Stimulated activated CD8-positive, alpha-beta memory T cell treated with anti-CD3 and anti-CD28 coated beads, Interleukin-7, amount 100 ng/mL, for 24 hours (primary cell): ENCODE data around the gene RPS24.
"Not testable (repeated sequence)": the region's sequence is repeated elsewhere in the genome, so short reads cannot be mapped to it uniquely, and the experiment has no call there.

Experiments
- DNase-seq: peaks from one replicate; pipeline ENCODE4 v3.0.0-alpha.2; 2020; ENCODE audit warnings: low read depth

The RPS24 gene

DNA sequence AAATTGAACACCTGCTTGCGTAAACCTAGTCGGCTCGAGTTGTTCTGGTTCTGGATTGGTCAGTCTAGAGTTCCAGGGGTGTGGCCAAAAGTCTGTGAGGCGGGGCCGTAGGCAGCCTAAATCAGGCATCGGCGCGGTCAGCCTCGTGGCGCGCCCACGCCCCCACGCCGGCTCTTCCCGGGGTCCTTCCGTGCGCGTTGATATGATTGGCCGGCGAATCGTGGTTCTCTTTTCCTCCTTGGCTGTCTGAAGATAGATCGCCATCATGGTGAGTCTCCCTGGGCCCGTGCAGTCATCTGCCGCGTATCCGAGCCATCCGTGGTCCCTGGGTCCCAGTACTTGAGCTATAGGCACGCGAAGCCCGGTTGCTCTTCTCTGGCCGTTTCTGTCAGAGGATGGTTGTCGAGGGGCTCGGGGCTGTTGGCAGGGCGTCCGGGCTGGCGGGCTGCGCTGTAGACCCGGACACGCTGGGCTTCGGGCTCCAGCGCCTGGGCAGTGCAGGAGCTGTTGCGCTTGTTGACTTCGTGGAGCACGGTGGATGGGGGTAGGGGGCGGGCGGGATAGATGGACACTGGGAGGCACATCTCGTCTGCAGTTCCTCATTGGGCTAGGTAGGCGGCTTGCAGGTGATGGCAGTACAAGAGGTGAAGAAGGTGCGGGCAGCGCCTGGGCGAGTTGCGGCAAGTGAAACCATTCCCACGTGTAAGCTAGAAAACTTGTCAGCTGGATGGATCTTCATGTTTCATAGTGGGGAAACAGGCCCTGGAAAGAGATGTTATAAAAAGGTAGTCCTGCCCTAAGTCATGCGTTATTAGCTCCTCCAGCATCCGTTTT lies at the start of gene RPS24:
Gene RPS24 (plus strand): TSS at position 227 of the 834 bp plus-strand sequence. CDS start 39 bp downstream, at position 266.
- DNase-seq = peak; percentile 85

DNA sequence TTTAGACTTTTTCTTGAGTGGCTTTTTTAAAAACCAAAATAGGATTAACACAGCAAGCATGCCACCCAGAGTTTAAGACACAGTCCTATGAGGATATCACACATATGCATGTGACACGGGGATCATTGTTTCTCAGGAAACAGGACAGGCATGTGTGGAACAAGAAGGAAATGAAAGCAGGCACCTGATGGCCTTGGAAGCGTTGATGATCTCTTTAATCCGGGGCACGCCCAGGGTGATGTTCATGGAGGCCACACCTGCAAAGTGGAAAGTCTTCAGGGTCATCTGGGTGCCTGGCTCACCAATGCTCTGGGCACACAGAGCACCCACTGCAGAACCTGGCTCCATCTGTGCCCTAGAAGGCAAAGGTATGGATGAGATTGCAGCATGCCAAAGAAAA lies 48.7 kb upstream of the RPS24 start:
- no peak for DNase-seq

DNA sequence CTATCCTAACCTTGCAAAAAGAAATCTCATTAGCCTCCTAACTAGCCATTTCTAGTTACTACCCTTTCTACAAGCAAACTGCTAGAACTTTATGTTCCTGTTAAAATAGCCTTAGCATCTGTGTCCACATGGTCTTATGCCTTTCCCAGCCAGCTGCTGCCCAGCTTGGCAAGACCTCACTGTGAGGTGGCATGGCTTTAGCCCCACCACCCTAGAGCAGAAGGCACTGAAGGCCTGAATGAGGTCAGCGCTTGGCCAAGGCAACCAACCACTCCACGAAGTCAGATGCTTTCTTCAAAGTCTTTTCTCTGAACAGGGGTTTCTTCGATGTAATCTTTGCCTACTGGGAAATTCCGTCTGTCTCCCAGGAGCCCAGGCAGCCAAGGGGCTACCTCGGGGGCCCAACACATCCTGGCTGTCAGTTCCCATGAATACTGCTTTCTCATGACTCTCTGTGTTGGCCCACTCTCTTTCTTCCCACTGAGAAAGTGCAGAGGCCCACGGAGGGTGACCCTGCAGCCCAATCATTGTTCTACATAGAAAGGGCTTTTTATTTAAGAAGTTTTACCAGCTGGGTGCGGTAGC lies 45.9 kb upstream of the RPS24 start:
- no peak for DNase-seq

DNA sequence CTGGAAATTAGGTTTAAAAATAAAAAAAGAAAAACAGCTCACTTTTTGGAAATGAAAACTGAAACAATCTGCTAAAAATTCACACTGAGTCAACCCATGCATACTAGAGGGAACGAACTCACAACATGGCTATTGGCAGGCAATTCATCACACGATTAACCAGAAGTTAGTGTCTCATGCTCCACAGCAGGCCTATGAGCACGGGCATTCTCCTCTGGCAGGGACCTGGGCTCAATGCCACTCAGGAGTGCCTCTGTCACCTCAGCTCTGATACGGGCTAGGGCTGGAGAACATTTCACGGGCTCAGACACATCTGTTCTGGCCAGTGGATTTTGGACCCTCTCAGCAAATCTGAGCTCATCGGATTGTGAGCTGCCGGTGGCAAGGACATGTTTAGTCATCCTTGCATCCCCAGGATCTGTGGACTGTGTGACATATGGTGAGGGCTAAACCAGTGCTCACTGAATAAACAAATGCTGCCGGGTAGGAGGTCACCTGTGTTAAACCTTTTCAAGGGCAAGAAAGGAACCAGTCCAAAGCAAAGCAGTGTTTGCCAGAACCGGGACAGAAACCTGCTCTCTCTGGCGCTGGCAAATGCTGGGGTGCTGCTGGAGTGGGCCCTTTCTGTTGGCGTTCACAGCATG lies 44.5 kb upstream of the RPS24 start:
- DNase-seq = no peak

DNA sequence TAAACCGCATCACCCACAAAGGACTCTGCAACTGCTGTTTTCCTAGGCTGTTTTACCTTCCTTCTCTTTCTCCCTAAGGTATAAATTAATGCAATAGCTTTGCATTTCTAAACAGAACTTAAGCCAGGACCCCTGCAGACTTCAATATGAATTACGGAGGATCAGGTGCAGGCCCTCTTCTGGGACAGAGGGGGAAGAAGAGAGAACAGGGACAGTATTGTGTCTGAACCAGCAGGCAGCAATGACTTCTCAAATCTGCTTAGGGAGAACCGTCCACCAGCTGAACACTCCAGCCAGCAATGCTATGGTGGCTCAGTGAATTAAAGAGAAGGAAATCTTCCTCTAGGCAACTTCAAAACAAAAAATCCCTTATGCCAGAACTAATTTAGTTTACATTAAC lies 40.0 kb upstream of the RPS24 start:
- DNase-seq = no peak

DNA sequence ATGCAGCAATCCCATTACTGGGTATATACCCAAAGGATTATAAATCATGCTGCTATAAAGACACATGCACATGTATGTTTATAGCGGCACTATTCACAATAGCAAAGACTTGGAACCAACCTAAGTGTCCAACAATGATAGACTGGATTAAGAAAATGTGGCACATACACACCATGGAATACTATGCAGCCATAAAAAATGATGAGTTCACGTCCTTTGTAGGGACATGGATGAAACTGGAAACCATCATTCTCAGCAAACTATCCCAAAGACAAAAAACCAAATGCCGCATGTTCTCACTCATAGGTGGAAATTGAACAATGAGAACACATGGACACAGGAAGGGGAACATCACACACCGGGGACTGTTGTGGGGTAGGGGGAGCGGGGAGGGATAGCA lies 34.9 kb upstream of the RPS24 start:
- DNase-seq = not testable (repeated sequence)

DNA sequence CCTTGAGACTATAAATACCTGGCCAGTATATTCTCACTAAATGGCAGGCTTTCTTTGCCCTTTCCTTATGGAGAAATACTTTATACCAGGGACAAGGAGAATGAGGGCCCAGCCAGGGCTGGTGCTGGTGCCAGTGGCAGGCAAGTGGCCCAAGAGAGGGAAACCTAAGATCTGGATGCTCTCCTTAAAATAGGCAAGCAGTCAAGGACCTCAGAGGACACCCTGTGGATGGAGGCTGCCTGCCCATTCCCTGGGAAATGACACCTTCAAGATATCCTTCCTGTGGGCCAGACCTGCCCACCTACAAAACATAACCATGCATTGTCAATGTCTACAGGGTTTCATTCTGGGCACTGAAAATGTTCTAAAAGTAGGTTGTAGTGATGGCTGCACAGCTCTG lies 33.5 kb upstream of the RPS24 start:
- DNase-seq = no peak

DNA sequence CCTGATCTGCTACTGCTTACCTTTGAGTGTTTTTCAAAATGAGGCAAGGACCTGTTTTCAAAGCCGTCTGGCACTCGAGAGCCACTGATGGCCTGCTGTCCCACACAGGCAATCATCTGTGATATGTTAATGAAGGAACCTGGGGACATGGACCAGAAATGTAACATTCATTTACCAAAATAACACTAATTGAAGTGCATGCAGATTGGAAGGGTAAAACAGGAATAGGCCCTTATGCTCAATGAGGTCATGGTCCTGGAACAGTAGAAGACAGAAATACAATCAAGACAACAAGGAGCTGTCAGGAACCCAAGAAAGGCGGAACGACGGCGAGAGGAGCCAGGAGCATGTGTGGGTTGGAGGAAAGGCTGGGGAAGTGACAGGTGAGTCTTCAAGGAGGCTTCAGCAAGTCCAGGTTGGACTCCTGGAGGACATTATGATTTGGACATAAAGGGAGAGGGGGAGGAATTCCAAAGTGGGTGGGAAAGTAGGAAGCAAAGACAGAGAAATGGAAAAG lies 32.6 kb upstream of the RPS24 start:
- DNase-seq = no peak

DNA sequence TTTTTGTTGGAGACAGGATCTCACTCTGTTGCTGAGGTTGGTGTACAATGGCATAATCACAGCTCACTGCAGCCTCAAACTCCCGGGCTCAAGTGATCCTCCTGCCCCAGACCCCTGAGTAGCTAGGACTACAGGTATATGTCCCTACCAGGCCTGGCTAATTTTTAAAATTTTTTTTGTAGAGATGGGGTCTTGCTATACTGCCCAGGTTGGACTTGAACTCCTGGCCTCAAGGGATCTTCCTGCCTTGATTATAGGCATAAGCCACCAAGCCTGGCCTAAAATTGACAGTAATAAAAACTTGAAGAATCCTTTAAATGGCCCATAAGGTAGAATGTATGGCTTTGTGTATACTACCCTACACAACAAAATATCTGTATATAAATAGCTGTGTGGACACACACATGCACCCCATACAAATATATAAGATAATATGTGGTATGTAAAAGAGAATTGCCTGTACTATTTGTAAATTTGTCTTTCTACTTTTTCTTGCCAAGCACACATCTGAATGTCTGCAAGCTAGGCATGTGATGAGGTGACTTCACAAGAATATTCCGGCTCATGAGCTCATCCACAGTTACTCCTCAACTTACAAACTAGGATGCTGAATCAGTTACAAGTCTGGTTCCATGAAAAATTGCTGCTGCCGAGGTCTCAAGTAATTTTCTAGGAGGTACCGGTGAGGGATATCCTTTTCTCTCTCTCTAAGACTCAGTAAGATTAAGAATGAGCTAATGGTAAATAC lies 30.9 kb upstream of the RPS24 start:
- DNase-seq = no peak

DNA sequence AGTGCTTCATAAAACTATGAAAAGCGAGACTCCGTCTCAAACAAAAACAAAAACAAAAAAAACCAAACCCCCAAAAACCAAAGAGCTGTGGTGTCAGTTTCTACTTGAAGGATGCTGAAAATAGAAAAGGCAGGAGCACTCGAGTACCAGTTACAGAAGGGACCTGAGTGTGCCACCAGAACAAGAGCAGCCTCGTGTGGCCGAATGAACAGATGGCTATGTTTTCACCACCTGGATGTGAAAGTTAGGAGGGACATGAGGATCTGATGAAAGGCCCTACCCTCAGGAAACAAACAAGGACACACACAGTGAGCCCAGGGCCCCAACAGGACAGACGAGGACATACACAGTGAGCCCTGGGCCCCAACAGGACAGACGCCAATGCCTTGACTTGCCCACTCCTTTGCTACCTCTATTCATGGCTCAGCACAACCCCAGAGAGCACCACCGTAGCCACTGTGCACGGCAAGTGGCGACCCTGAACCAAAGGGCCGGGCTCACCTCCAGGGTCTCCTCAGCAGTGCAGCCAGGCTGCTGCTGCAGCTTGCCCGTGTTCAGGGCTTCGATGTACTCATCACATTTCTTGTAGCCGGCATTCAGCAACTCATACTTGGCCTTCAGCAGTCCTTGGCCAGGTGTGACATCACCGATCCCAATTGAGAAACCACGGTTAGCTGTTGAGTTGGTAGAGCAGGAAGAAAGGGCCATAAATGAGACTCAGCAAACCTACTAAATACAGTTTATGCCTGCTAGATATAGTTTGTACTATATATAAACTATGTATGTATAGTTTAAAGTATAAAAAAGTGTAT lies 29.2 kb upstream of the RPS24 start:
- DNase-seq = no peak

DNA sequence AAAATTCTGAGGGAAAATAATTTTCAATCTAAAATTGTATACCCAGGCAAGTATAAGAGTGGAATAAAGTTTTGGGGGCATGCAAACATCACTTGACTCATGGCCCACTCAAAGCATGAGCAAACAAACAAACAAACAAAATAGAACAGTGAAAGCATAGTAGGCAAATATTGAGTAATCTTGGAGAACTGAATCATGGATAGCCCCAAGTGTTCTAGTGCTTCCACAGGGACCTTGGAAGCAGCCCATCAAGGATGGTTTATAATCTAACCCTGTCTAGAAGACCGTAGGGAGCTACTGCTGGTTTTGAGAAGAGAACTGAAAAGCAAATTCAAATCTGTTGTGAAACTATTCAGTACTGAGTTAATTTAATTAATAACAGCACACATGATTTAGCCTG lies 26.5 kb upstream of the RPS24 start:
- DNase-seq = no peak

DNA sequence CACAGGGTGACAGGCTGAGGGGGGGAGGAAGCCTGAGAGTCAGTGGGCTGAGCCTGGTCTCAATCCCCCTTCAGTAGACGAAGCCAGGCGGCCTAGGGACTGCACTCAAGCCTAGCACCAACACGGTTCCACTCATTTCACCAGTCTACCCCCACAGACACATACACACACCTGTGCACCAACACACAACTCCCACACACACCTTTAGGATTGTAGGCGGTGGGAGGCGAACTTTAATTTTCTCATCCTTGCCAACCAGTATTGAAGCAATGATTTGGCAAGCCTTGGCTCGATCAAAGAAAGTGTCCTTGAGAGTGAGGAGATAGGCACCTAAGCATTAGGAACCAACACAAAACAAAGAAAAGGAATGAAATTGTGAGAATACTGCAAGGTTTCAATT lies 24.0 kb upstream of the RPS24 start:
- DNase-seq = no peak

DNA sequence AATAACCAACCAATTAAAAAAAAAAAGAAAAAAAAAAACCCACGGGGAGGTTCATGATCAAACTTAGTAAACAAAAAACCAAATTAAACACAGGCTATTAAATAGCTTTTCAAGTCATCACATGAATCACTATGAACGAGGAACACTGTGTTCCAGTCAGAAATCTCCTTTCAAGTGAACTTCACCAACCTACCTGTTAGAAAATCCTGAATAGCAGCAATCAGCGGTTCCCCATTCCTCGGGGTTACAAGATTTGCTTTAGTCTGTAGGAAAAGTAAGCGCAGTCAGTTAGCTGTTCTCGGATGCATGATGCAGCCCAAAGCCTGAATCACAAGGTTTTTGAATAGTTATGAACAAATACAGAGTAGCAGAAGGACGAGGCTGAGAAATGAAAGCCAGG lies 23.4 kb upstream of the RPS24 start:
- DNase-seq = no peak

DNA sequence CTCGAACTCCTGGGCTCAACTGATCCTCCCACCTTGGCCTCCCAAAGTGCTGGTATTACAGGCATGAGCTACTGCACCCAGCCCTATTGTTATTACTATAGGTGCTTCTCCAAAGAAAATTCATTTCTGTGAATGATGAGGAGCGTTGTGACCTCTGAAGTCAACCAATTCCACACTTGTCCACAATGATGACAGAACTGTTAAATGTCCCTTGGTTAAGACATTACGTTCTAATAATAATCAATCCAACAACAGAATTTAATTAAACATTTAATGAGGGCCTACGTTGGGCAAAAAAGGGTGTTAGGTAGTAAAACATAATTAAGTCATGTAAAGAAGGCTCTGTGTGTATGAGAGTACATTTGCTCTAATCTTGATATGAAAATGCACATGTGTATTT lies 22.6 kb upstream of the RPS24 start:
- DNase-seq = no peak

DNA sequence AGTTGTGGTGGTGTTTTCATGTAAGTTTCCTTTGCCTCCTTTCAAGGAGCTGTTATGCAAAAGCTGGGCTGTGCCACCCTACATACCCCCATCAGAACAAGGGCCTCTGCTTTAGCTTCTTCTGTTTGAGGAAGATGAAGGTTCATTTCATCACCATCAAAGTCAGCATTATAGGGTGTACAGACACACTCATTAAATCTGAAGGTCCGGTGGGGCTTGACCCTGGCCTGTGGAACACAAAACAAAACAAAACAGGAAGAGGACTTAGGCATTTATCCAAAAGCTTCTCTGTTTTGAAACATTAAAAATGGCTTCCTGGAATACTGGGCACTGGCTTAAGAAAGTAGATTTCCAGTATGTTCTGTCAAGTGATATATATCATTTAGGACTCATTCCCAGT lies 20.1 kb upstream of the RPS24 start:
- no peak for DNase-seq

DNA sequence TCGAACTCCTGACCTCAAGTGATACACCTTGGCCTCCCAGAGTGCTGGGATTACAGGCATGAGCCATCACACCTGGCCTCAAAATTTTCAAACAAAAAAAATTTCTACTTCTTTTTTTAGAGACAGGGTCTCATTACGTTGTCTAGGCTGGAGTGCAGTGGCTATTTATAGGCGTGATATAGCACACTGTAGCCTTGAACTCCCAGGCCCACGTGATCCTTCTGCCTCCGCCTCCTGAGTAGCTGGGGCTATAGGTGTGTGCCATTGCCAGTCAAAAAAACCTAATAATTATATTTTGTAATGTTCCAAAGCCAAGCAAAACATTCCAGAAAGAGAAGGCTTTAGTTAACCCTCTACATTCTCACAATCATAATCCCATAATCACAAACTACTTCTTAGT lies 18.1 kb upstream of the RPS24 start:
- DNase-seq = no peak

DNA sequence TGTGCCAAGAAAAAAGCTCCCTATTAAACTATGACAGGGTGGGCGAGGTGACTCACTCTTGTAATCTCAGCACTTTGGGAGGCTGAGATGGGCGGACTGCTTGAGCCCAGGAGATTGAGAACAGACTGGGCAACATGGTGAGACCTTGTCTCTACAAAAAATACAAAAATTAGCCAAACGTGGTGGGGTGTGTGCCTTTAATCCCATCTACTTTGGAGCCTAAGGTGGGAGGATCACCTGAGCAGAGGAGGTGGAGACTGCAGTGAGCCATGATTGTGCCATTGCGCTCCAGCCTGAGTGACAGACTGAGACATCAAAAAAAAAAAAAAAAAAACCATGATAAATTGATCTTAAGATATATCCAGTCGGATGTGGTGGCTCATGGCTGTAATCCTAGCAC lies 15.8 kb upstream of the RPS24 start:
- DNase-seq = no peak

DNA sequence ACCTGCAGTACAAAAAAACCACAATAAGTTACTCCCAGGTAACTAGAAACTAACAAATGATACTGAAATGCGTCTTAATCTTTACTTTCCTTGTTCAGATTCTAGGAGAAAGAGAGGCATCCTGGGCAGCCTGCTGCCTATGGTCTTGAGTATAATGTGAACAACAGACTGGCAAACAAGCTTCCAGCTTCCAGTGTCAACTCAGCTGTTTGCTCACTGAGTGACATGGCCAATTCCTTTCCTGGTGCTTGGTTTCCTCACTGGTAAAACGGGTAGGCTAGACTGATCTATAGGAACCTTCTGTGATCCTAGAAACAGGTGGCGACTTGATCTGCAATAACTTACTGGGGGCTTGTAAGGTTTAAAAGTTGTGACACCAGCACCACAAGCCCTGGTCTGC lies 14.4 kb upstream of the RPS24 start:
- no peak for DNase-seq

DNA sequence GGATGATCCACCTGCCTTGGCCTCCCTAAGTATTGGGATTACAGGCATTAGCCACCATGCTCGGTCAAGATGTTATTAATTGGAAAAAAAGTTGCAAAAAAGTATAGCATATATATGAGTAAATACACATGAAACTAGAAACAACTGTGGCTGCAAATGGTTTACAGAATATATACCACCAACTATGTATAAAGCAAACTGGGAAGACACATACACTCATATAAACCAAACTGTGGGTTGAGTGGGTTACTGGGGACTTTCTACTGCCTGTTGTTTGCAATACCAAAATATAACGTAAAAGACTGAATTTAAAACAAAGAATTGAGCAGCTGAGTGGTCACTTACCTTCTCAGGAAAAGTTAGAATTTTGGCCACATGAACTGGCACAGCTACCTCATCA lies 12.5 kb upstream of the RPS24 start:
- no peak for DNase-seq

DNA sequence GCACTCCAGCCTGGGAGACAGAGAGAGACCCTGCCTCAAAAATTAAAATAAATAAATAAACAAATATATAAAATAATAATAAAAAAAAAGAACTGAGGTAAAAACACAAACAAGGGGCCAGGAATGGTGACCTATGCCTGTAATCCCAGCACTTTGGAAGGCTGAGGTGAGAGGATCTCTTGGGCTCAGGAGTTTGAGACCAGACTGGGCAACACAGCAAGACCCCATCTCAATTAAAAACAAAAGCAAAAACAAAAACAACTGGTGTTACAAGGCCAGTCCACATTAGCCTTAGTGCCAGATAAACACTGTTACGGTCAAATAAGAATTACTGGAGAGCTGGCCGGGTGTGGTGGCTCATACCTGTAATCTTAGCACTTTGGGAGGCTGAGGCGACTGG lies 9.9 kb upstream of the RPS24 start:
- no peak for DNase-seq

DNA sequence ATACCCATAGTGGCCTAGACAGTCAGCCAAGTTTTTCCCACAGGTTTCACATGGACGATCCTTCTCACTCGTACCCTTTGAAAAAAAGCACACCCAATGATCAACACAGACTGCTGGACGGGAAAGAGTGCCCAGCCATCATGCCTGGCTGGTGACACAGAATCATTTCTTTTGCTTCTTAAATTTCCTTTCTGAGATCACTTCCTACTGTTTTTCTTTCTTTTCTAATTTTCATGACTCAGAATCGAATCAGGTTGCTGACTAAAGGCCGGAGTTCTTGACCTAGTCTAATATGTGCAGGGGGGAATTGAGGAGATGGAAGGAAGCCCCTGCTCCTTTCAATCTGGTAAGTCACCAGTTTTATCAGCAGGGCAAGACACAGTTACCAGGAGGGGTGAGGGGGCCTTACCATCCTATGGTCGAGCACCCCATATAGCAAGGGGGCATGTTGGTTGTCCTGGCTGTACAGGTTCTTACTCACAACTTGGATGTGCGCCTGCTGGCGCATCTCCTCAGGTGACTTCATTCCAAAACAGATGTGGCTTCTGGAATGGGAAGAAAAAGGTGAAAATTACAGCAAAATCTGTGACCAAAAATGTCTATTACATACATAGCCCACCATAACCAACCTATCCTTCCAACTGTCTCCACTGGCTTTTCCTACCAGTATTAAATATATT lies 7.8 kb upstream of the RPS24 start:
- DNase-seq = no peak
